Central memory CD8-positive, alpha-beta T cell (primary cell): ENCODE results near the gene PRPS1.
"Not testable (repeated sequence)": the region's sequence is repeated elsewhere in the genome, so short reads cannot be mapped to it uniquely, and the experiment has no call there.

Experiments
- ATAC-seq: fragments of 150-1000 bp; cut with Tn5 transposase; replicated peaks from 2 replicates; pipeline ENCODE4 v1.10.0; 2022; ENCODE audit warnings: mild to moderate bottlenecking, moderate FRiP score, moderate number of reproducible peaks; ENCODE audit not compliant: poor library complexity, severe bottlenecking; ENCODE audit errors: extremely low read depth
- DNase-seq, 2 donors: peaks; one replicate each; pipeline ENCODE4 v3.0.0; 2021; ENCODE audit warnings: low spot score in 2 of 2
- H3K27ac Mint-ChIP-seq: one replicate; pipeline ENCODE4 v1.8.0; 2022; ENCODE audit warnings: low read depth, mild to moderate bottlenecking, moderate library complexity, mixed read lengths
- H3K27me3 Mint-ChIP-seq: one replicate; pipeline ENCODE4 v1.8.0; 2022; ENCODE audit warnings: mixed read lengths
- H3K36me3 Mint-ChIP-seq: one replicate; pipeline ENCODE4 v1.8.0; 2022; ENCODE audit warnings: mild to moderate bottlenecking, moderate library complexity, mixed read lengths; ENCODE audit not compliant: insufficient read depth
- H3K4me1 Mint-ChIP-seq: one replicate; pipeline ENCODE4 v1.8.0; 2022; ENCODE audit warnings: mixed read lengths
- H3K4me3 Mint-ChIP-seq: one replicate; pipeline ENCODE4 v1.8.0; 2022; ENCODE audit warnings: mild to moderate bottlenecking, moderate library complexity, mixed read lengths
- H3K9me3 Mint-ChIP-seq: one replicate; pipeline ENCODE4 v1.8.0; 2022; ENCODE audit warnings: mixed read lengths

PRPS1 gene

DNA sequence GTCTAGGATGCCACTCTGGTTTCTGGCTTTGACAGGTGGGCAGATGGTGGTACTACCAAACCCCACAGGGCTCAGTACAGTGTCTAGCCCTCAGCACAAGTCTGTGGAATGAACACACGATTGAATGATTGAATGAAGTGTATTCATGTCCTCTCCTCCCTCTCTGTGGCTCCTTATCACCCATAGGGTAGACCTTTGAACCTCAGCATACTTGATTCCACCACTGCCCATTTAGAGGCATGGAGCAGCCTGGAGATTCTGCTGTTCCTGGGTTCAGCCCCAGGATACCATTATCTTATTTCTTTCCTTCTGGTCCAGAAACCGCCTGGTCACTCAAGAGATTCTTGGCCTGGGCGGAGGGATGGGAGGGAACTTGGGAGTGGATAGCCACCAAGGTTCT lies 53.9 kb downstream of the PRPS1 start:
- no peak for ATAC-seq
- DNase-seq: no peak
- H3K27ac Mint-ChIP-seq: no peak overlapping the region
- no peaks in the 10 kb centered on the region for H3K9me3 Mint-ChIP-seq
- no peaks in the 10 kb centered on the region for H3K36me3 Mint-ChIP-seq
- no peak overlapping the region for H3K4me3 Mint-ChIP-seq
- no peaks in the 10 kb centered on the region for H3K27me3 Mint-ChIP-seq
- peaks cover 41% of the 10 kb centered on the region for H3K4me1 Mint-ChIP-seq

DNA sequence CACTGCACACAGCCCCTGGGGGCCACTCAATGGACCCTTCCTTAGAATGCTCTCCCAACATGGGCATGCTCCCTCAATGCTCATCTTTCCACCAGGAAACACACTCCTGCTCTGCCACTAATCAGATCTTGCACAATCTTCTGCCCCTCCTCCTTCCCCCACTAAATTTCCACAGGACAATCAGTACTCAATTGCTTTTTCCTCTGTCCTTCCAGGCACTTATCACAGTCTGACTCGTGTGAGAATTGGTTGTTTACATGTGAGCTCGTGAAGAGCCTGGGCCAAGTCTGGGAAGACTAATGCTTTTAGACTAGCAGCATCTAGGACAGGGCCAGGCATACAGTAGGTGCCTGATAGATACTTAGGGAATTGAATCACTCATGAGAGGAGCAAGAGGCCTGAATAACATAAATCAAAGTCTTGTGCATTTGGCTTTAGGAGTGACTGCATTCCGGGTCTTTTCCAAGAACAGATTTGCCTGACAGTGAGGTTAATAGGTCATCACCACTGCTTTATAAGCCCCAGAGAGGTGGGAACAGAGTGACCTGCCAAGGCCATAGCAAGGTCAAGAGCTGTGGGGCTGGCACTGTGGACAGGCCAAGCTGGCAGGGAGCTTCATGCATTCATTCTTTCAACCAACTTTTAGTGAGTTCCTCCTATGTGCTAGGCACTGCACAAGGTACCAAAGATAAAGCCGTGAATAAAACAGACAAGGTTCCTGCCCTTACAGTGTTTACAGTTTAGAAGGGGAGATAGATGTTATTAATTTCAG lies 55.0 kb downstream of the PRPS1 start:
- Mint-ChIP-seq H3K4me1 (peaks cover 38% of the 10 kb centered on the region), H3K9me3 (no peaks in the 10 kb centered on the region), H3K27ac (no peak overlapping the region), H3K27me3 (no peaks in the 10 kb centered on the region), H3K4me3 (no peak overlapping the region), H3K36me3 (no peaks in the 10 kb centered on the region)
- ATAC-seq (no peak), DNase-seq (no peak)

DNA sequence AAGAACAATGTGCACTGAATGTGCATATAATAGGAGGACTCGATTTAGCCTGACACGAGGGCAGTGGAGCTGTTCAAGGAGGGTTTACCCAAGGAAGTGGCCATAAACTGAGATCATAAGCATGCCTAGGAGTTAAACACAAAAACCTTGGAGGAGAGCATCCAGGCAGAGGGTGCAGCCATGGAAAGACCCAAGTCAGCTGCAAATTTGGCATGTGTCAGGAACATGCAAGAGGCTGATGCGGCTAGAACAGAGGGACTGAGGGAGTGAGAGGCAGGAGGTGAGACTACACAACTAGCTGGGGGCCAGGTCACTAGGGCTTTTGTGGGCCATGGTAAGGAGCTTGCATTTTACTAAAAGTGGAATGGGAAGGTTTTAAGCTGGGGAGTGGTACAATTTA lies 55.6 kb downstream of the PRPS1 start:
- H3K36me3 Mint-ChIP-seq: no peaks in the 10 kb centered on the region
- no peak overlapping the region for H3K27ac Mint-ChIP-seq
- H3K4me1 Mint-ChIP-seq: peaks cover 34% of the 10 kb centered on the region
- no peaks in the 10 kb centered on the region for H3K27me3 Mint-ChIP-seq
- DNase-seq: no peak
- ATAC-seq: no peak
- H3K9me3 Mint-ChIP-seq: no peaks in the 10 kb centered on the region
- H3K4me3 Mint-ChIP-seq: no peak overlapping the region

DNA sequence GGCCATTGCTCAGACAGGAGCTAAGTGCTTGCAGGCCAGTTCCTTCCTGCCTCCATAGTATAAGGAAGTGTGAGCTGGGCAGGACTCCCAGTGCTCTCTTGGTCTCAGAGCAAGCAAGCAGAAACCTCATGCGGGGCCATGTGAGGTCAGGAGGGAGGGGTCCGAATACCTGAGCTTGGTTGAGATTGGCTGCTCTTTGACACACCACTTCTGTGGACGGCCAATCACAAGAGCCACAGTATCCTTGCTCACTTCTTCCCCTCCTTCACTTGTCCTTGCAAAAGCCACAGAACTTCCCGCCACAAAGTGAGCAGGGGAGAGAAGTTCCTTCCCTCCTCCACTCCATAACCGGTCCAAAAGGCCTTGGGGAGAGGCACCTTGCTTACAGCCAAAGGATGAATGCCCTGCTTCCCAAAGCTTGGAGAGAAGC lies 56.7 kb downstream of the PRPS1 start:
- H3K36me3 Mint-ChIP-seq: no peaks in the 10 kb centered on the region
- ATAC-seq (no peak), DNase-seq (no peak)
- H3K4me3 Mint-ChIP-seq: no peak overlapping the region
- no peak overlapping the region for H3K27ac Mint-ChIP-seq
- H3K4me1 Mint-ChIP-seq: peaks cover 30% of the 10 kb centered on the region
- no peaks in the 10 kb centered on the region for H3K9me3 Mint-ChIP-seq
- no peaks in the 10 kb centered on the region for H3K27me3 Mint-ChIP-seq

DNA sequence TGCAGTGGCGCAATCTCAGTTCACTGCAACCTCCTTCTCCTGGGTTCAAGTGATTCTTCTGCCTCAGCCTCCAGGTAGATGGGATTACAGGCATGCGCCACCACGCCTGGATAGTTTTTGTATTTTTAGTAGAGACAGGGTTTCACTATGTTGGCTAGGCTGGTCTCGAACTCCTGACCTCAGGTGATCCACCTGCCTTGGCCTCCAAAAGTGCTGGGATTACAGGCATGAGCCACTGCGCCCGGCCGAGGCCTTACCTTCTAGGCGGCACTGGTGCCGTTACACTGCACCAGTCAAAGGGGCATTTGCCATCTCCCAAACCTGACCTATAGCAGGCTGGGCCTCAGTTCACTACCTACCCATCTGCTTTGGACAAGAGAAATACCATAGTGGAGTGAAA lies 57.3 kb downstream of the PRPS1 start:
- H3K4me1 Mint-ChIP-seq: peaks cover 23% of the 10 kb centered on the region
- not testable (repeated sequence) for H3K4me3 Mint-ChIP-seq, H3K27me3 Mint-ChIP-seq, H3K9me3 Mint-ChIP-seq, H3K27ac Mint-ChIP-seq, H3K36me3 Mint-ChIP-seq, DNase-seq, ATAC-seq

DNA sequence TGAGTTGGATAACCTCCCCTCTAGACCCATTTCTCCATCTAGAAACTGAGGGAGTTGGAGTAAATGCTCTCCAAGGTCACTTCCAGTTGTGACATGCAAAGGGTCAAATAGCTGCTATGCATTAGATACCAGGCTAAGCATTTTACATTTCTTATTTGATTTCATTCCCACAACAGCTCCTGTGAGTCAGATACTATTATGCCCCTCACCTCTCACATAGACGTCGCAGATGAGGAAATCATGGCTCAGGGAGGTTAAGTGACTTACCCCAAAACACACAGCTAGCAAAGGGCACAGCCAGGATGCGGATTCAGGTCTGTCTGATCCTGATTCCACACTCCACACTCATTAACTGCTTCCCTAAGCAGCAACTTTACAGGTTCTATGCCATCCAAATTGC lies 57.7 kb downstream of the PRPS1 start:
- Mint-ChIP-seq H3K9me3 (no peaks in the 10 kb centered on the region), H3K27me3 (no peaks in the 10 kb centered on the region), H3K36me3 (no peaks in the 10 kb centered on the region), H3K4me3 (no peak overlapping the region), H3K4me1 (peaks cover 23% of the 10 kb centered on the region), H3K27ac (no peak overlapping the region)
- ATAC-seq (no peak), DNase-seq (no peak)

DNA sequence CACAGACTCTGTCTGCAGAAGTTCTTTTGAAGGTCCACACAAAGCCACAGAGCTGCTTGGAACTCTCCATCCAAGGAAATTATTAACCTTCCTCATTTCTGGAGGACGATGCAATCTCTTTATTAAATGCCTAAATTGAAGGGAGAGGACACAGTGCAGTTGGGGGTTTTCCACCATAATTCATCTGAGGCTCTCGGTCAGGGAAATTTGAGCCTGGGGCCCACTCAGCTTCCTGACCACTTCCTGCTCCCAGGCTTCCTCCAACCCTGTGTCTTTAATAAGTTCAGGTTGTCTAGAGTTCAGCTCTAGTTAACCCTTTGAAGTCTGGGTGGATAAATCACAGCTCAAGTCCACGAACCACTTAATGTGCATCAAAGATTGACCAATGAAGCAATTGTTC lies 58.5 kb downstream of the PRPS1 start:
- H3K27ac Mint-ChIP-seq: no peak overlapping the region

DNA sequence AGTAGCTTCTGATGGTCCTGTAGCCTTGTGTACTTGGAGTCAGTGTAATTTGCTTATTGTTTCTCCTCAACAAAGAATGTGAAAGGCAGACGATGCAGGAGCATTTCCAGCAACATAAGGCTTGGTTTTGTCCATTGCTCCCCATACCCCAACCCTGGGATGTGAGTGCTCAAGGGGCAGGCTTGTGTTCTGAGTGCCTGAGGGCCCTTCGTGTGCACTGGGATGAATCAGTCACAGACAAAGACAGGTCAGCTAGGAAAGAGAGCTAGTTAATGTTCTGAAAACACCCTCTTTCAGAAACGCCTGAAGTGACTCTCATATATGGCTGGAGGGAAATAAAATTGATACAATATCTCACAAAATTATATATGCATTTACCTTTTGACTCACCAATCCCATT lies 59.1 kb downstream of the PRPS1 start:
- no peak overlapping the region for H3K27ac Mint-ChIP-seq
- no peaks in the 10 kb centered on the region for H3K9me3 Mint-ChIP-seq
- H3K4me3 Mint-ChIP-seq: no peak overlapping the region
- H3K27me3 Mint-ChIP-seq: no peaks in the 10 kb centered on the region
- ATAC-seq: no peak
- H3K36me3 Mint-ChIP-seq: no peaks in the 10 kb centered on the region
- no peak for DNase-seq
- peaks cover 23% of the 10 kb centered on the region for H3K4me1 Mint-ChIP-seq

More for the DNA sequence above, 58.5 kb downstream of the PRPS1 start:
- ATAC-seq (no peak), DNase-seq (no peak)
- H3K4me3 Mint-ChIP-seq: no peak overlapping the region
- no peaks in the 10 kb centered on the region for H3K36me3 Mint-ChIP-seq
- H3K4me1 Mint-ChIP-seq: peaks cover 23% of the 10 kb centered on the region
- H3K27me3 Mint-ChIP-seq: no peaks in the 10 kb centered on the region
- H3K9me3 Mint-ChIP-seq: no peaks in the 10 kb centered on the region

DNA sequence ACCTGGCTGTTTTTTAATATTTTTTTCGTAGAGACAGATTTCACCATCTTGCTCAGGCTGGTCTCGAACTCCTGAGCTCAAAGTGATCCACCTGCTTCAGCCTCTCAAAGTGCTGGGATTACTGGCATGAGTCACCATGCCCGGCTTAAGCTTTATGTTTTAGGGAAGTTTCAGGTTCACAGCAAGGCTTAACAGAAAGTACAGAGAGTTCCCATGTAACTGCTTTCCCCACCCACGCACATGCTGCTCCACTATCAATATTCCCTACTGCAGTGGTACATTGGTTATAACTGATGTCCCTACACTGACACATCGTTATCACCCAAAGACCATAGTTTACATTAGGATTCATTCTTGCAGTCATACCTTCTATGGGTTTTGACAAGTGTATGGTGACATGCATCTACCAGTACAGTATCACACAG lies 62.7 kb downstream of the PRPS1 start:
- H3K36me3 Mint-ChIP-seq: no peaks in the 10 kb centered on the region
- no peaks in the 10 kb centered on the region for H3K27me3 Mint-ChIP-seq
- no peak overlapping the region for H3K27ac Mint-ChIP-seq
- no peaks in the 10 kb centered on the region for H3K9me3 Mint-ChIP-seq
- DNase-seq: no peak
- no peak overlapping the region for H3K4me3 Mint-ChIP-seq
- H3K4me1 Mint-ChIP-seq: peaks cover 9% of the 10 kb centered on the region
- no peak for ATAC-seq

DNA sequence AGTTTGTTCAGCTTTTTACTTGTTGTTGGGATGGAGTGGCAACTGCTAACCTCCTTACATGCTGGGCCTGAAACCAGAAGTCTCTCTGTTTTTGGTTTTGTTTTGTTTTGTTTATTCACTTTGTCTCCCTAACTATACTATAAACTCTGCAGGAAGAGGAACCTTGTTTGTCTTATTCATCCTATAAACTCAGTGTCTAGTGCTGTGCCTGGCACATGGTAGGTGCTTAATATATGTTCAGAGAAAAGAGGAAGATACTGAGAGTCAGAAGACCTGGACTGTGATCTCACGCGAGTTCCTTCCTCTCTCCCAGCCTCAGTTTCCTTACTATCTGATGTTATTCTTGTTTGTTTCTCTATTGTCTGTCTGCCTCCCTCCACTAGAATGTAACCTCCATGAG lies 71.3 kb downstream of the PRPS1 start:
- Mint-ChIP-seq H3K27me3 (no peaks in the 10 kb centered on the region), H3K4me1 (peaks cover 10% of the 10 kb centered on the region), H3K4me3 (no peak overlapping the region), H3K9me3 (no peaks in the 10 kb centered on the region), H3K36me3 (no peaks in the 10 kb centered on the region), H3K27ac (no peak overlapping the region)
- DNase-seq: no peak
- no peak for ATAC-seq

DNA sequence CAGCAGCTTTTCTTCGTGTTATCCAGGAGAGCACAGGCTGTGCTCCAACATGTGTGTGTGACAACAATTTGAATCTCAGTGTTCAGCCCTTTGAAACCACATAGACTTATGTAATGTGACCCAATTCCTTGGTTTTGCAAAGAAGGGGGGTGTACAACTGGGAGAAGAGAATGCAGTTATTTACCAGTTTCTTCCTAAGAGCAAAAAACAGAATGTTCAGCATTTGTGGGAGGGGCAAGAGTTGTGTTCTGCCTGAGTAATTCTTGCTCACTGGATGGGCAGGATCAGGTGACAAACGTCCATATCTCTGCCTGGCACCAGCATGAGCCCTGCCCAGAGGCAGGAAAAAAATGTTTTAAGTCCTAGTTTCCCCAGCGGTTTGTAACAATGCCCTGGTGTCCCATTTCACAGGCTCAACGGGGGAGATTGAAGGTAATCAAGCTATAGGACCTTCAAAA lies 72.0 kb downstream of the PRPS1 start:
- H3K27me3 Mint-ChIP-seq: no peaks in the 10 kb centered on the region
- DNase-seq: no peak
- peaks cover 10% of the 10 kb centered on the region for H3K4me1 Mint-ChIP-seq
- H3K27ac Mint-ChIP-seq: no peak overlapping the region
- no peaks in the 10 kb centered on the region for H3K9me3 Mint-ChIP-seq
- no peak overlapping the region for H3K4me3 Mint-ChIP-seq
- no peak for ATAC-seq
- H3K36me3 Mint-ChIP-seq: no peaks in the 10 kb centered on the region
